GM19452 (cell line): ENCODE data around the gene ULK2.

Experiments used
- ATAC-seq: cut with Tn5 transposase; IDR thresholded peaks from one replicate; pipeline ENCODE4 v1.9.1; 2021; ENCODE audit not compliant: unreplicated experiment

Gene ULK2

DNA sequence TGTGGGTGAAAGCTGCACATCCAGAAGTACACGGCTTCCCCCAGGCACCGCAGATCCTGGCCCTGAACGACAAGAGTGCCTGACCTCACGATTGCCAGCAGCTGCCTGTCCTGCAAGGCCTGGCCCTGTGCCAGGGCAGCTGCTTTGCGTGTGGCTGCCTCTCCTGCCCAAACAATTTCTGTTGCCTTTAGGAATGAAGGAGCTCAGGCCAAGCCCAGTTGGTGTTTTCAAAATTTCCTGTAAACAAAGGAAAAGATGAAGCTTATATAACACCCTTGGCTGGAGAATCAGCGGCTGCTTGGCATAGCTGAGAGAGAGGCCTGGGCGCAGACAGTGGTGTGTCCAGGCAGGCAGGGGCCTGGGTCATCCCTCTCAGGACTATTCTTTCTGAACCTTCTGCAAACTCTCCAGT, 139.6 kb downstream of the ULK2 start:
- no peak for ATAC-seq

DNA sequence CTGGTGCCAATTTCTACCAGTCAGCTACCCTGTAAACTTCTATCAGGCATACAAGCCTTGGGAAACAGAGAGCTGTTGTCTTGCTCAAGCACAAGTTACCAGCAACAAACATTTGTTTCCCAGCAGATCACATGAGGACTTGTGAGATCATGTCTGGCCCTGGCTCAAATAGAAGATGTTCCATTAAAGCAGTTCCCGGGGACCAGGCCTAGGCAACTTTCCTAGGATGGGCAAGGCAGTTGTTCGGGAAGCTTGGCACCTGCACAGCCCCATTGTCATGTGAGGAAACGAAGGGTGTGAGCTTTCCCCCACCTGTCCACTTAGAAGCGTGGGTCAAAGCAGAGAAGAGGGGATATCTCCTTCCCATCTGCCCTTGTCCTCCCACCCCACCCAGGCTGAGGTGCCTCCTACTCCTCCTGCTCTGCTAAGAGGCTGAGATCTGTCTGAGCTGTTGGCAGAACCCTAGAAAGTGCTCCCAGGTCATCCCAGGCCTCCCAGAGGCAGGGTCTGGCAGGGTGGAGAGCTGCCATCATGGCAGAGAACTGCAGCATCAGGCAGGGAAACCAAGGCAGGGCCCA, 140.1 kb downstream of the ULK2 start:
- no peak for ATAC-seq

DNA sequence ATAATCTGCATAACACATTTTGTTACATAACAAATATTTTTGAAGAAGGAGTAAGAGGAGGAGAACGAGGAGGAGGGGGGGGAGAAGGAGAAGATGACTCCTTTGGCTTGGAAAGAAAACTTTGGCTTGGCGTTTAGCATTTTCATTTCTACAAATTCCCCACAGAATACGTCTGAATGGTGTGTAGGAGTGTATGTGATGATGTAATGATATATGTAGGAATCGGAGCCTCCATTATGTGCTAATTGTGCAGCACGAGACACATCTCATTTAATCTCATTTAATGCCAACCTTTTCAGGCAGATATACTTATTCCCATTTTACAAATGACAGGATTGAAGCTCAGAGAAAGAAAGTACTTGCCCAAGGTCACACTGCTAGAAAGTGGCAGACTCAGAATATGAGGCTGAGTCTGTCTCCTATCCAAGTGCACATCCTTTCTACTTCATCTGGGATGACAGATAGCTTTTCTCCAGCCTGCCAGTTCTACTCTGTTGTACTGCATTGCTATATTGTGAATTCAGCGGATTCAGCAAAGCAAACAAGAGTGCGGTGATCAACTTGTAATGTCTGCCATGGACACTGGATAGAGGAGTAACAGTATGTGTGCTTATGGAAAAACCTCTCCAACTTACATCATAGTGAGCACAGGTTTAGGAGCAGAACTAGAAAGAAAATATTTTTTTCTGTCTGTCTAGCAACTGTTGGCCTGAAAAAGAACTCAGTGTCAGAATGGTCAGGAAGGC, 140.9 kb downstream of the ULK2 start:
- ATAC-seq: no peak

DNA sequence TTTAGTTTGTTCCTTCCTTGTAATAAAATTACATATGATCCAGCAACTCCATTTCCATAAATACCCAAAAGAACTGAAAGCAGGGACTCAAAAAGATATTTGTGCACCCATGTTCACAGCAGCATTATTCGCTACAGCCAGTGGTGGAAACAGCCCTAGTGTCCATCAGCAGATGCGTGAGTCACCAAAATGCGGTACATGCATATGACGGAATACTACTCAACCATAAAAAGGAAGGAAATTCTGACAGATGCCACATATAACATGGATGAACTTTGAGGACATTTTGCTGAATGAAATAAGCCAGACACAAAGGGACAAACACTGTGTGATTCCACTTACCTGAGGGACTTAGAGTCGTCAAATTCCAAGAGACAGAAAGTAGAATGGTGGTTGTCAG, 142.2 kb downstream of the ULK2 start:
- no peak for ATAC-seq

DNA sequence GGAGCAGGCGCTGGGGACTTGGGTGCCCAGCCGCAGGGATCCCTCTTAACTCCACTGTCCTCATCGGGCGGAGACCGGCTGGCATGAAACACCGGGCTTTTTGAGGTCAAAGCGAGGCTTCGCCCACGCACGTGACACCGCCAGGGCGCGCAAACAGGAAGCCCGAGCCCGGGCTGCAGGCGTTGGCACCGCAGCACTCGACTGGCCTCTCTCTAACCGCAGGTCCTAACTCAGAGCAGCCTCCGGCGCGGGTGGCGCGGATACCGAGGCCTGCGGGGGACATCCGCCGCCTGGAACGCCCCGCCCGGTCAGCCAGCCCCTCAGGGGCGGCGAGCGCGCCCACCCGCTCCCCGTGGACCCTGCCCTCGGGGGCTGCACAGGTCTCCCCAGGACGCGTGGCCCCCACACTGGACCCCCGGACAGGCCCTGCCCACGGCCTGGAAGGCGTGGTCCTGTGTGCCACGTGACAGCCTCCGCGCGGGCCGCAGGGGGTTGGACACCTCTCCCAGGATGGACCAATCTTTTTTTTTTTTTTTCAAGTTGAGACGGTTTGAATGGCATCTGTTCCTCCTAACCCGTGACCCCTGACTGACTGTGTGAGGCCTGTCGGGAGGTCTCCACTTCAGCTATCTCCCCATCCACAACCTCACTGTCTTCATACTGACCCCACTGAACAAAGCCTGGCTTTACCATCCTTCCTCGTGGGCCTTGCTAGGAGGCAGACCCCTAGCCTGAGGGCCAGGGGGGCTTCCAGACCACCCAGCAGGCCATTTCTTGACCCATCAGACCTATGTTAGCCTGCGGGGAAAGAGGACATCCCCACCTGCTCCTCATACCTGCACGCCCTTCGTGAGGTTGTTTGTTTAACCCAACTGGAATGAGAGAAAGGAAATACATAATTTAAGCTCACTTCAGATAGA, 143.0 kb downstream of the ULK2 start:
- no peak for ATAC-seq

DNA sequence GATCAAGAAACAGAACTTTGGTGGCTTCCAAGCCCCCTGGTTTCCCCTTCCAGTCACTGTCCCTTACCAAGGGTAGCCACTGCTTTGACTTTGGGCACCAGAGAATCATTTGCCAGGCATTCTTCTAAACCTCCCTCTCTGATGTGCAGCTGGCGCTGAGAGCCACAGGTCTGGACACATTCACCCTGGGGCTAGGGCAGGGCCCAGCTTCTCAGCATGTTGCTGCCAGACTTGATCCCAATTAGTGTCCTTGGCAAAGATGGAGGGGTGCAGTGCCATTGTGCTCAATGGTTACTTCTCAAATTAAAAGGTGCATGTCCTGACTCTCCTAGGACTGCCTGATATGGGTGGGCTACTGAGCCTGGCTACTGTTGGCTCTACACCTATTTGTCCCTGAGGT, 143.8 kb downstream of the ULK2 start:
- ATAC-seq: no peak
